ENCODE data around the gene PLXNA2. TPM values are rescaled to one million over a fixed set of nuclear protein-coding genes. Genes with fewer than 3 reads are reported as not detected.

PLXNA2 gene
- total RNA-seq, 1 experiment from 2014 or later: 69.7 TPM

DNA sequence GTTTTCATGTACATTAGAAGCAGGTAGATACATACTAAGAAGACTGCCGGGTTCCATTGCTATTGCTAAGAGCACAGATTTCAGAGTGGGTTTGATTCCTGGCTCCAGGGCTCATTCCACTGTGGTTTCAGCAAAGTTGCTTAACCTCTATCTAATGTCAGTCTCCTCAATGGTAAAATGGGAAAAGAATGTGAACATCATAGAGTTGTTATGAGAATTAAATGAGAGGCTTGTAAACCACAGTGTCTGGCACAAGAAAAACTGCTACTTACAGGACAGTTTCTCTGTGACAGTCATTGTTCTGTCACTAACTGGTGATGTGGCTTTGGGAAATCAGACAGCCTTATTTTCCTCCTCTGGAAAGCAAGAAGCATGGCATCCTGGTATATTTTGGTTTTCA is 10.7 kb upstream of the PLXNA2 start:
- BruUV-seq (replicated peaks): no TSS peak
- no peak overlapping the region for H3K27ac Mint-ChIP-seq (ENCODE audit: low read depth, unreplicated experiment)
- CTCF ChIA-PET: interaction anchor here (1.0 to 1.9 kb wide), 2 partner anchors 10 to 233 kb away, joined by 8 to 14 read pairs; partner anchors contain the start of gene PLXNA2

GRCh38 chr1:208254376-208254775 is 10.2 kb upstream of the PLXNA2 start:
- Mint-ChIP-seq H3K27me3 (ENCODE audit: insufficient read depth, unreplicated experiment) (peaks cover 46% of the 10 kb centered on the region), H3K36me3 (ENCODE audit: insufficient read depth, unreplicated experiment) (no peaks in the 10 kb centered on the region), H3K4me1 (ENCODE audit: insufficient read depth, unreplicated experiment) (peaks cover 11% of the 10 kb centered on the region), H3K27ac (ENCODE audit: low read depth, unreplicated experiment) (no peak overlapping the region), H3K4me3 (ENCODE audit: unreplicated experiment) (no peak overlapping the region), H3K9me3 (ENCODE audit: unreplicated experiment) (peaks cover 3% of the 10 kb centered on the region)
- TF ChIP-seq, protein P1, sequence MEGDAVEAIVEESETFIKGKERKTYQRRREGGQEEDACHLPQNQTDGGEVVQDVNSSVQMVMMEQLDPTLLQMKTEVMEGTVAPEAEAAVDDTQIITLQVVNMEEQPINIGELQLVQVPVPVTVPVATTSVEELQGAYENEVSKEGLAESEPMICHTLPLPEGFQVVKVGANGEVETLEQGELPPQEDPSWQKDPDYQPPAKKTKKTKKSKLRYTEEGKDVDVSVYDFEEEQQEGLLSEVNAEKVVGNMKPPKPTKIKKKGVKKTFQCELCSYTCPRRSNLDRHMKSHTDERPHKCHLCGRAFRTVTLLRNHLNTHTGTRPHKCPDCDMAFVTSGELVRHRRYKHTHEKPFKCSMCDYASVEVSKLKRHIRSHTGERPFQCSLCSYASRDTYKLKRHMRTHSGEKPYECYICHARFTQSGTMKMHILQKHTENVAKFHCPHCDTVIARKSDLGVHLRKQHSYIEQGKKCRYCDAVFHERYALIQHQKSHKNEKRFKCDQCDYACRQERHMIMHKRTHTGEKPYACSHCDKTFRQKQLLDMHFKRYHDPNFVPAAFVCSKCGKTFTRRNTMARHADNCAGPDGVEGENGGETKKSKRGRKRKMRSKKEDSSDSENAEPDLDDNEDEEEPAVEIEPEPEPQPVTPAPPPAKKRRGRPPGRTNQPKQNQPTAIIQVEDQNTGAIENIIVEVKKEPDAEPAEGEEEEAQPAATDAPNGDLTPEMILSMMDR (IDR thresholded peaks at IDR 0.05; ENCODE audit: unreplicated experiment): no peak
- no TSS peak for BruUV-seq (replicated peaks)
- POLR2A ChIA-PET: interaction anchor here (0.5 to 1.0 kb wide), 2 partner anchors 10 to 984 kb away, joined by 3 to 8 read pairs; partner anchors contain the start of gene PLXNA2
- intact Hi-C loops (cut with micrococcal nuclease): no loop called here
- CTCF ChIA-PET: interaction anchor here (1.0 to 1.9 kb wide), 2 partner anchors 9 to 232 kb away, joined by 8 to 14 read pairs; partner anchors contain the start of gene PLXNA2
- no peak for DNase-seq (ENCODE audit: unreplicated experiment)

More for the DNA sequence above, 10.7 kb upstream of the PLXNA2 start:
- TF ChIP-seq, protein P1 (IDR thresholded peaks at IDR 0.05; ENCODE audit: unreplicated experiment): no peak
- H3K27me3 Mint-ChIP-seq (ENCODE audit: insufficient read depth, unreplicated experiment): peaks cover 51% of the 10 kb centered on the region
- H3K36me3 Mint-ChIP-seq (ENCODE audit: insufficient read depth, unreplicated experiment): no peaks in the 10 kb centered on the region
- POLR2A ChIA-PET: interaction anchor here (0.5 to 1.0 kb wide), 2 partner anchors 10 to 984 kb away, joined by 3 to 8 read pairs; partner anchors contain the start of gene PLXNA2
- peaks cover 8% of the 10 kb centered on the region for H3K9me3 Mint-ChIP-seq (ENCODE audit: unreplicated experiment)
- H3K4me1 Mint-ChIP-seq (ENCODE audit: insufficient read depth, unreplicated experiment): peaks cover 11% of the 10 kb centered on the region
- intact Hi-C loops (cut with micrococcal nuclease): no loop called here
- H3K4me3 Mint-ChIP-seq (ENCODE audit: unreplicated experiment): no peak overlapping the region
- DNase-seq (ENCODE audit: unreplicated experiment): peak; percentile 58

DNA sequence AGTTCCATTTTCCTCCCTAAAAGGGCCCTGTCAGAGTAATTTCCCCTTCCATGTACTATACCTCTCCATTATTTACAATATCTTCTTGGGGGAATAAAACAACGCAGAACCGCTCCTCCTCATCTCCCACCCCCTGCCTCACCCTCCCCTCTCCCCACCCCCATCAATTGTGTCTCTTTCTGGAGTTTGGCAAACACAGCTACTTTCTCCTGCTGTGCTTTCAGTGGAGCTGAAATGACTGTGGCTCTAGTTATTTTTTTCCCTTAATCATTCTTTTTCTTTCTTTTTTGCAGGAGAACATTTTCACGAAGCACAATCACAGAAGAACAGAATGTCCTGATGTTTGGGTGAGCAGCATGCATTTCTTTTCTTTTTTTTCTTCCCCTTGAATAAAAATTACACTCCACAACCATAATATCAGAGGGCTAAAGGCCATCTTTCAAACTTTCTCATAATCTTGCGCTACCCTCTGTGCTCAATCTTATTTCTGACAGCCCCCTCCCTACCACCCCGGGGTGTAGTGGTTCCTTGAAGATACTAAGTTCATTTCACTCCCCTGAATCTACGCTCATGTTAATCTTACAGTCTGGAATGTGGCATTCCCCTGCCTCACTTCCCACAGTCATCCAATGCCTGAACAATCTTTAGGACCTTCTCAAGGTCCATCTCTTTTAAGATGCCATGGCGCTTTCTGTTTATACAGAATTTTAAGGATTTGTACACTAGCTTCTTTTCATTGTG is 8.8 kb upstream of the PLXNA2 start:
- POLR2A ChIA-PET: interaction anchor here (0.6 kb wide), 3 partner anchors 234 to 1472 kb away, joined by 3 read pairs; no protein-coding TSS in a partner anchor
- CTCF ChIA-PET: interaction anchor here (0.8 to 1.9 kb wide), 4 partner anchors 8 to 231 kb away, joined by 3 to 14 read pairs (median 5); partner anchors contain the start of gene PLXNA2
- no peaks in the 10 kb centered on the region for H3K36me3 Mint-ChIP-seq (ENCODE audit: insufficient read depth, unreplicated experiment)
- TF ChIP-seq, protein P1 (IDR thresholded peaks at IDR 0.05; ENCODE audit: unreplicated experiment): no peak
- peaks cover 32% of the 10 kb centered on the region for H3K27me3 Mint-ChIP-seq (ENCODE audit: insufficient read depth, unreplicated experiment)
- H3K9me3 Mint-ChIP-seq (ENCODE audit: unreplicated experiment): no peaks in the 10 kb centered on the region
- H3K4me3 Mint-ChIP-seq (ENCODE audit: unreplicated experiment): no peak overlapping the region
- peaks cover 11% of the 10 kb centered on the region for H3K4me1 Mint-ChIP-seq (ENCODE audit: insufficient read depth, unreplicated experiment)
- H3K27ac Mint-ChIP-seq (ENCODE audit: low read depth, unreplicated experiment): peak overlapping the region; percentile 1
- no TSS peak for BruUV-seq (replicated peaks)
- intact Hi-C loops (cut with micrococcal nuclease): no loop called here
- DNase-seq (ENCODE audit: unreplicated experiment): no peak
